IMR-90 (cell line): Measurements from ENCODE around the gene SLC18A3. TPM values are rescaled to one million over a fixed set of nuclear protein-coding genes. Genes with fewer than 3 reads are reported as not detected.

ENCODE experiments used
- ATAC-seq: fragments of 200-7000 bp; cut with Tn5 transposase; 2 replicates; pipeline ENCODE4 v1.9.1; 2020; ENCODE audit warnings: low read depth, mild to moderate bottlenecking, moderate library complexity
- BruUV-seq: library from RNA; stranded (reverse); fragments of 400-500 nt; replicated peaks from 2 replicates; lab custom pipeline; 2021; lab: Mats Ljungman, UMichigan
- CTCF ChIA-PET: fragments of 300-600 bp; formaldehyde crosslinking; extraction: SDS; loops from one replicate; lab custom pipeline; 2021; ENCODE audit warnings: antibody characterized with exemption; lab: Yijun Ruan, JAX
- POLR2A ChIA-PET: fragments of 300-600 bp; sonication (Branson Sonifier 250); formaldehyde crosslinking; loops from one replicate; lab custom pipeline; 2022; ENCODE audit warnings: antibody characterized with exemption; ENCODE audit not compliant: unreplicated experiment; lab: Charles Lee
- DNase-seq: peaks from one replicate; pipeline ENCODE4 v3.0.0; 2013
- H2AFZ ChIP-seq: replicated peaks from 2 replicates; pipeline ENCODE3; 2013; ENCODE audit warnings: low read length, mild to moderate bottlenecking; ENCODE audit not compliant: poor library complexity
- H2AK5ac ChIP-seq: 2 replicates; pipeline ENCODE4 v1.6.1; 2013; ENCODE audit warnings: low read depth, low read length, inconsistent platforms
- H2AK9ac ChIP-seq: replicated peaks from 2 replicates; pipeline ENCODE3; 2013; ENCODE audit warnings: mild to moderate bottlenecking, low read depth, low read length, moderate library complexity; ENCODE audit not compliant: poor library complexity
- H2BK120ac ChIP-seq: 2 replicates; pipeline ENCODE4 v1.6.1; 2013; ENCODE audit warnings: low read depth, low read length, inconsistent platforms
- H2BK15ac ChIP-seq: 3 replicates; pipeline ENCODE4 v1.6.1; 2013; ENCODE audit warnings: low read depth, low read length, inconsistent platforms
- H2BK20ac ChIP-seq: 2 replicates; pipeline ENCODE4 v1.6.1; 2013; ENCODE audit warnings: low read depth, mild to moderate bottlenecking, inconsistent platforms, low read length, moderate library complexity
- H2BK5ac ChIP-seq: 2 replicates; pipeline ENCODE4 v1.6.1; 2013; ENCODE audit warnings: mild to moderate bottlenecking, low read depth, low read length, inconsistent platforms; ENCODE audit not compliant: poor library complexity, severe bottlenecking
- H3K14ac ChIP-seq: replicated peaks from 2 replicates; pipeline ENCODE4 v1.6.1; 2013; ENCODE audit warnings: low read depth, low read length, inconsistent platforms
- H3K18ac ChIP-seq: 2 replicates; pipeline ENCODE4 v1.6.1; 2013; ENCODE audit warnings: low read depth, low read length, control low read depth
- H3K23ac ChIP-seq: 2 replicates; pipeline ENCODE4 v1.6.1; 2013; ENCODE audit warnings: low read depth, low read length, inconsistent platforms
- H3K27ac ChIP-seq: 2 replicates; pipeline ENCODE4 v1.5.1; 2013; ENCODE audit warnings: mild to moderate bottlenecking, control low read depth, low read length; ENCODE audit not compliant: insufficient read depth
- H3K27me3 ChIP-seq: 2 replicates; pipeline ENCODE4 v1.6.1; 2013; ENCODE audit warnings: low read length; ENCODE audit not compliant: control insufficient read depth, insufficient read depth
- H3K36me3 ChIP-seq: 2 replicates; pipeline ENCODE4 v1.6.1; 2013; ENCODE audit warnings: low read length, mixed read lengths; ENCODE audit not compliant: control insufficient read depth, insufficient read depth
- H3K4ac ChIP-seq: 2 replicates; pipeline ENCODE4 v1.6.1; 2013; ENCODE audit warnings: low read depth, low read length, inconsistent platforms
- H3K4me1 ChIP-seq: 2 replicates; pipeline ENCODE4 v1.6.1; 2013; ENCODE audit warnings: low read length, mixed read lengths; ENCODE audit not compliant: control insufficient read depth, insufficient read depth
- H3K4me2 ChIP-seq: 2 replicates; pipeline ENCODE4 v1.6.1; 2013; ENCODE audit warnings: low read depth, mild to moderate bottlenecking, control low read depth, low read length, moderate library complexity
- H3K4me3 ChIP-seq: 2 replicates; pipeline ENCODE4 v1.5.1; 2013; ENCODE audit warnings: low read depth, mild to moderate bottlenecking, control low read depth, low read length, moderate library complexity; ENCODE audit not compliant: insufficient read depth
- H3K56ac ChIP-seq: 2 replicates; pipeline ENCODE4 v1.6.1; 2013; ENCODE audit warnings: low read length, inconsistent platforms; ENCODE audit not compliant: insufficient read depth; ENCODE audit errors: extremely low read depth
- H3K79me1 ChIP-seq, 2 experiments: 2 replicates each; pipeline ENCODE4 v1.6.1; 2013; ENCODE audit warnings: low read length in 2 of 2, inconsistent platforms in 1 of 2, low read depth in 1 of 2
- H3K9ac ChIP-seq: 2 replicates; pipeline ENCODE4 v1.6.1; 2013; ENCODE audit warnings: low read depth, low read length, control low read depth
- H3K9me1 ChIP-seq: 2 replicates; pipeline ENCODE4 v1.6.1; 2013; ENCODE audit warnings: low read length, inconsistent platforms; ENCODE audit not compliant: insufficient read depth
- H3K9me3 ChIP-seq: 2 replicates; pipeline ENCODE4 v1.6.1; 2013; ENCODE audit warnings: low read length; ENCODE audit not compliant: control insufficient read depth, insufficient read depth
- H4K20me1 ChIP-seq: 2 replicates; pipeline ENCODE4 v1.6.1; 2013; ENCODE audit warnings: low read length, inconsistent platforms; ENCODE audit not compliant: insufficient read depth
- H4K5ac ChIP-seq: 2 replicates; pipeline ENCODE4 v1.6.1; 2013; ENCODE audit warnings: mild to moderate bottlenecking, low read depth, low read length, control low read depth
- H4K8ac ChIP-seq, 2 experiments: 2 replicates each; pipeline ENCODE4 v1.6.1; 2013; ENCODE audit warnings: low read depth in 2 of 2, low read length in 2 of 2, control low read depth in 1 of 2, inconsistent platforms in 1 of 2
- H4K91ac ChIP-seq: 2 replicates; pipeline ENCODE4 v1.6.1; 2013; ENCODE audit warnings: low read depth, low read length, inconsistent platforms; ENCODE audit not compliant: insufficient read depth
- BHLHE40 ChIP-seq: fragments of 150-350 bp; IDR thresholded peaks from 2 replicates; pipeline ENCODE4 v1.6.1; 2016; ENCODE audit warnings: mild to moderate bottlenecking, low read depth, low read length
- CEBPB ChIP-seq: IDR thresholded peaks from 2 replicates; pipeline ENCODE4 v1.6.1; 2012; ENCODE audit warnings: low read depth, low read length, improper control_type of control experiment
- CHD1 ChIP-seq: IDR thresholded peaks from 2 replicates; pipeline ENCODE4 v1.6.1; 2012; ENCODE audit warnings: low read depth, low read length, improper control_type of control experiment
- FOS ChIP-seq: fragments of 150-350 bp; IDR thresholded peaks from 2 replicates; pipeline ENCODE4 v1.6.1; 2016; ENCODE audit warnings: low read depth, low read length
- MAZ ChIP-seq: IDR thresholded peaks from 2 replicates; pipeline ENCODE4 v1.6.1; 2012; ENCODE audit warnings: low read depth, mild to moderate bottlenecking, low read length, improper control_type of control experiment, moderate library complexity, borderline replicate concordance
- NFE2L2 ChIP-seq: fragments of 150-350 bp; IDR thresholded peaks from 2 replicates; pipeline ENCODE4 v1.6.1; 2016; ENCODE audit warnings: low read depth, mild to moderate bottlenecking, low read length
- RCOR1 ChIP-seq: IDR thresholded peaks from 2 replicates; pipeline ENCODE4 v1.6.1; 2012; ENCODE audit warnings: mild to moderate bottlenecking, low read length, improper control_type of control experiment; ENCODE audit not compliant: insufficient replicate concordance
- RFX5 ChIP-seq: IDR thresholded peaks from 2 replicates; pipeline ENCODE4 v1.8.0; 2012; ENCODE audit warnings: low read depth, mild to moderate bottlenecking, low read length, moderate library complexity
- SMC3 ChIP-seq: fragments of 150-350 bp; IDR thresholded peaks from 2 replicates; pipeline ENCODE4 v1.6.1; 2016; ENCODE audit warnings: low read depth, mild to moderate bottlenecking, antibody characterized with exemption, low read length, moderate library complexity
- WGBS, 2 experiments: methylation state at CpG; one replicate each; pipeline versions ENCODE4 v1.1.5 to v1.1.7; 2013; ENCODE audit warnings: missing lambda C conversion rate in 2 of 2; ENCODE audit not compliant: insufficient read length in 1 of 2; ENCODE audit errors: extremely low coverage in 2 of 2; 5-methylcytosine and 5-hydroxymethylcytosine counted together
- dilution Hi-C: fragments of 300-500 bp; cut with HindIII; formaldehyde crosslinking; loops from one replicate; pipeline ENCODE4 v1.14.3; 2018; ENCODE audit warnings: low sequenced_read_pairs; ENCODE audit not compliant: unreplicated experiment
- in situ Hi-C: fragments of 300-500 bp; cut with MboI; formaldehyde crosslinking; loops from 3 replicates; pipeline ENCODE4 v1.14.3; 2019; ENCODE audit warnings: low sequenced_read_pairs, inconsistent platforms, mixed read lengths
- intact Hi-C: fragments of 100-400 bp; cut with micrococcal nuclease; formaldehyde crosslinking; loops from 2 replicates; pipeline ENCODE4 v1.10.0; 2022
- polyA plus RNA-seq, 3 experiments: library from polyadenylated mRNA; depleted of rRNA; stranded (reverse); fragments of >200 nt; gene quantifications; 2 replicates each; pipeline ENCODE4 v1.2.3, GENCODE V29; 2012; ENCODE audit warnings: low replicate concordance in 1 of 3
- total RNA-seq: library from RNA; depleted of rRNA; stranded (reverse); fragments of >200 nt; gene quantifications from 2 replicates; pipeline ENCODE4 v1.2.3, GENCODE V29; 2012

The SLC18A3 gene
- total and polyA plus RNA-seq, 2 of the 4 experiments (the other 2 are of a cell fraction) = not detected

- Histone ChIP-seq H2BK120ac (no peak overlapping the region), H3K4me1 (no peaks in the 10 kb centered on the region), H3K14ac (no peak overlapping the region), H2BK15ac (no peak overlapping the region), H3K36me3 (no peaks in the 10 kb centered on the region), H2AK9ac (no peak overlapping the region), H3K27ac (no peak overlapping the region), H3K9me3 (peaks cover under 1% of the 10 kb centered on the region; the same call in 1 of the 2 replicates), H4K8ac (no peak overlapping the region), H3K4me3 (no peak overlapping the region), H3K4ac (no peak overlapping the region), H3K56ac (no peak overlapping the region), H2AK5ac (no peak overlapping the region), H4K20me1 (no peaks in the 10 kb centered on the region), H2AFZ (no peak overlapping the region), H3K18ac (no peak overlapping the region), H3K27me3 (peaks cover 69% of the 10 kb centered on the region), H3K4me2 (no peak overlapping the region), H2BK20ac (no peak overlapping the region), H4K5ac (no peak overlapping the region), H3K23ac (no peak overlapping the region), H3K9ac (no peak overlapping the region), H3K79me1 (no peaks in the 10 kb centered on the region), H2BK5ac (no peak overlapping the region), H4K91ac (no peak overlapping the region), H3K9me1 (no peaks in the 10 kb centered on the region)
- POLR2A ChIA-PET = interaction anchor here (0.6 kb wide), 1 partner anchor 11 kb away, joined by 3 read pairs; no protein-coding TSS in a partner anchor
- in situ Hi-C loops (no loop called here), dilution Hi-C loops (no loop called here), intact Hi-C loops (no loop called here)
- WGBS, 2 experiments = no CpG with 5 or more reads among the region's 7 CpGs
- DNase-seq (no peak), ATAC-seq (no peak)
- TF ChIP-seq SMC3 (no peak), CHD1 (no peak), FOS (no peak), RCOR1 (no peak), BHLHE40 (no peak), NFE2L2 (no peak), MAZ (no peak), RFX5 (no peak), CEBPB (no peak)
- BruUV-seq = no TSS peak
- CTCF ChIA-PET = no interaction called here
Observed at GRCh38 chr10:49617121-49618020, 7.3 kb downstream of the SLC18A3 start.
